ENCODE data around the gene LRIG1.

GRCh38 chr3:66463054-66463631, 37.7 kb downstream of the LRIG1 start:
- no peak for TF ChIP-seq CTCF (IDR thresholded peaks at IDR 0.05)
- no peak for TF ChIP-seq POLR2AphosphoS5 (IDR thresholded peaks at IDR 0.05; ENCODE audit: low read depth, low read length)
- TF ChIP-seq SIN3A (IDR thresholded peaks at IDR 0.05; ENCODE audit: borderline replicate concordance, insufficient read depth, low read depth, low read length) = no peak
- no peak for TF ChIP-seq REST (IDR thresholded peaks at IDR 0.05; ENCODE audit: insufficient read depth in 1 of 2, low read depth in 2 of 2, low read length in 1 of 2)
- no peak for TF ChIP-seq TCF7L2 (IDR thresholded peaks at IDR 0.05; ENCODE audit: low read depth, low read length)

Data from Panc1 (cell line).